A549 treated with ZK216348 at 1 μM for 4 hours (cell line): Measurements from ENCODE around the gene ZNF701. TPM values are rescaled to one million over a fixed set of nuclear protein-coding genes. Genes with fewer than 3 reads are reported as not detected.

Experiments
- total RNA-seq: library from RNA; stranded (reverse); fragments of 200-300 nt; extraction: Qiagen RNA extraction; gene quantifications from 5 replicates; pipeline ENCODE4 v1.2.3, GENCODE V29; 2022; ENCODE audit warnings: low read depth

The ZNF701 gene
- 0.11 to 0.34 TPM (median 0.22 TPM) in 5 replicates for total RNA-seq

GRCh38 chr19:52570000-52570861, at the start of gene ZNF701:
Gene ZNF701 (plus strand): TSS chr19:52570287. CDS start chr19:52574148, 3,861 bp downstream.

GRCh38 chr19:52527134-52527955, 42.7 kb upstream of the ZNF701 start, which contains the start of gene ZNF808:
Gene ZNF808 (plus strand): TSS chr19:52527668. CDS start chr19:52543285, 15,617 bp downstream.

Other genes with a start within 250 kb of the ZNF701 start
- not detected in 5 replicates for gene ZNF610, start 234.0 kb upstream of the ZNF701 start, total RNA-seq
- 0.16 to 1.8 TPM (median 0.70 TPM) in 5 replicates for gene ZNF880, start 200.4 kb upstream of the ZNF701 start, total RNA-seq
- gene ZNF528, start 172.4 kb upstream of the ZNF701 start, total RNA-seq, result 0.04 to 0.57 TPM (median 0.20 TPM) in 4 of 5 replicates, not detected in the other
- not detected in 5 replicates for gene ZNF534, start 141.1 kb upstream of the ZNF701 start, total RNA-seq
- not detected in 5 replicates for gene ZNF578, start 116.7 kb upstream of the ZNF701 start, total RNA-seq
- 0.04 to 0.21 TPM (median 0.09 TPM) in 3 of 5 replicates, not detected in the others for gene ZNF808, start 42.6 kb upstream of the ZNF701 start, total RNA-seq
- gene ZNF83, start 68.1 kb downstream of the ZNF701 start, total RNA-seq, result 0.14 to 0.17 TPM (median 0.15 TPM) in 5 replicates
- gene ZNF611, start 164.8 kb downstream of the ZNF701 start, total RNA-seq, result 2.3 to 5.1 TPM (median 2.7 TPM) in 5 replicates
- 0.07 to 0.34 TPM (median 0.22 TPM) in 4 of 5 replicates, not detected in the other for gene ZNF600, start 216.5 kb downstream of the ZNF701 start, total RNA-seq